BLaER1 treated with 17β-estradiol and CSF1 and Interleukin-3, amounts not matched to agents 10 nM and 100 nM (cell line): ENCODE results near the gene SLC2A2.

ENCODE experiments used
- H3K27ac ChIP-seq, 11 experiments: shearing (Covaris generic); formaldehyde crosslinking; 2 replicates each; pipeline ENCODE4 v1.8.1; 2022
- H3K27me3 ChIP-seq, 11 experiments: shearing (Covaris generic); formaldehyde crosslinking; 2 replicates each; pipeline ENCODE4 v1.8.1; 2022
- H3K36me3 ChIP-seq, 11 experiments: shearing (Covaris generic); formaldehyde crosslinking; 2 replicates each; pipeline ENCODE4 v1.8.1; 2022
- H3K4me1 ChIP-seq, 10 experiments: shearing (Covaris generic); formaldehyde crosslinking; 2 replicates each; pipeline ENCODE4 v1.8.1; 2022
- H3K4me2 ChIP-seq, 11 experiments: shearing (Covaris generic); formaldehyde crosslinking; 2 replicates each; pipeline ENCODE4 v1.8.1; 2022
- H3K4me3 ChIP-seq, 10 experiments: shearing (Covaris generic); formaldehyde crosslinking; 2 replicates each; pipeline ENCODE4 v1.8.1; 2022
- H3K9ac ChIP-seq, 11 experiments: shearing (Covaris generic); formaldehyde crosslinking; 2 replicates each; pipeline ENCODE4 v1.8.1; 2022
- H3K9me3 ChIP-seq, 11 experiments: shearing (Covaris generic); formaldehyde crosslinking; replicated peaks in 1 of 11; 2 replicates each; pipeline ENCODE4 v1.8.1; 2022
- H4K20me1 ChIP-seq, 11 experiments: shearing (Covaris generic); formaldehyde crosslinking; 2 replicates each; pipeline ENCODE4 v1.8.1; 2022
- Cebpa-rat ChIP-seq, 11 experiments: shearing (Covaris generic); IDR thresholded peaks; 2 replicates each; pipeline ENCODE4 v1.8.1; 2022

Gene SLC2A2

GRCh38 chr3:171044384-171044783, 17.9 kb upstream of the SLC2A2 start:
- Histone ChIP-seq H4K20me1 (no peaks in the 10 kb centered on the region), H3K9ac (no peak overlapping the region), H3K27ac (no peak overlapping the region), H3K27me3 (no peaks in the 10 kb centered on the region), H3K36me3 (no peaks in the 10 kb centered on the region), H3K4me1 (no peaks in the 10 kb centered on the region), H3K4me3 (no peak overlapping the region), H3K9me3 (no peaks in the 10 kb centered on the region), H3K4me2 (no peak overlapping the region)
- TF ChIP-seq Cebpa-rat (IDR thresholded peaks at IDR 0.05), result no peak

GRCh38 chr3:171039674-171040073, 13.2 kb upstream of the SLC2A2 start:
- no peaks in the 10 kb centered on the region for H3K27me3 ChIP-seq
- H3K4me3 ChIP-seq, result no peak overlapping the region
- no peak overlapping the region for H3K9ac ChIP-seq
- H3K36me3 ChIP-seq, result no peaks in the 10 kb centered on the region
- no peak for TF ChIP-seq Cebpa-rat (IDR thresholded peaks at IDR 0.05)
- no peaks in the 10 kb centered on the region for H4K20me1 ChIP-seq
- no peaks in the 10 kb centered on the region for H3K4me1 ChIP-seq
- H3K9me3 ChIP-seq, result no peaks in the 10 kb centered on the region
- no peak overlapping the region for H3K4me2 ChIP-seq
- H3K27ac ChIP-seq, result no peak overlapping the region

- no peaks in the 10 kb centered on the region for H3K9me3 ChIP-seq
- H3K9ac ChIP-seq, result no peak overlapping the region
- no peak overlapping the region for H3K4me3 ChIP-seq
- H3K4me2 ChIP-seq, result no peak overlapping the region
- no peak for TF ChIP-seq Cebpa-rat (IDR thresholded peaks at IDR 0.05)
- no peaks in the 10 kb centered on the region for H4K20me1 ChIP-seq
- no peaks in the 10 kb centered on the region for H3K4me1 ChIP-seq
- H3K27ac ChIP-seq, result no peak overlapping the region
- no peaks in the 10 kb centered on the region for H3K36me3 ChIP-seq
- no peaks in the 10 kb centered on the region for H3K27me3 ChIP-seq
Measured at GRCh38 chr3:171038342-171038741, 11.8 kb upstream of the SLC2A2 start.

- Histone ChIP-seq H3K4me3 (no peak overlapping the region), H3K27ac (no peak overlapping the region), H3K36me3 (no peaks in the 10 kb centered on the region), H3K4me2 (no peak overlapping the region), H3K9me3 (peaks cover 0 to 6% (median 0%) of the 10 kb centered on the region in 11 experiments; a peak in 3 of 22 replicates), H4K20me1 (no peaks in the 10 kb centered on the region), H3K4me1 (no peaks in the 10 kb centered on the region), H3K9ac (no peak overlapping the region), H3K27me3 (peaks cover 0 to 19% (median 13%) of the 10 kb centered on the region in 11 experiments; a peak in 19 of 22 replicates)
- no peak for TF ChIP-seq Cebpa-rat (IDR thresholded peaks at IDR 0.05)
Measured at GRCh38 chr3:171028779-171029232, 2.3 kb upstream of the SLC2A2 start.

- no peaks in the 10 kb centered on the region for H3K4me1 ChIP-seq
- H3K36me3 ChIP-seq, result no peaks in the 10 kb centered on the region
- H3K4me3 ChIP-seq, result no peak overlapping the region
- H3K4me2 ChIP-seq, result no peak overlapping the region
- no peak overlapping the region for H3K9ac ChIP-seq
- peaks cover 0 to 6% (median 0%) of the 10 kb centered on the region in 11 experiments; a peak in 3 of 22 replicates for H3K9me3 ChIP-seq
- no peak overlapping the region for H3K27ac ChIP-seq
- no peak for TF ChIP-seq Cebpa-rat (IDR thresholded peaks at IDR 0.05)
- H4K20me1 ChIP-seq, result no peaks in the 10 kb centered on the region
- H3K27me3 ChIP-seq, result peaks cover 0 to 19% (median 13%) of the 10 kb centered on the region in 11 experiments; a peak in 19 of 22 replicates
Measured at GRCh38 chr3:171028025-171028778, 1.7 kb upstream of the SLC2A2 start.

GRCh38 chr3:171023566-171023965, 3.0 kb downstream of the SLC2A2 start:
- TF ChIP-seq Cebpa-rat (IDR thresholded peaks at IDR 0.05), result no peak
- Histone ChIP-seq H3K27me3 (peaks cover 0 to 15% (median 8%) of the 10 kb centered on the region in 11 experiments; a peak in 19 of 22 replicates), H3K4me3 (no peak overlapping the region), H3K4me2 (no peak overlapping the region), H4K20me1 (no peaks in the 10 kb centered on the region), H3K9me3 (peaks cover 0 to 6% (median 0%) of the 10 kb centered on the region in 11 experiments; a peak in 3 of 22 replicates), H3K4me1 (no peaks in the 10 kb centered on the region), H3K36me3 (no peaks in the 10 kb centered on the region), H3K27ac (no peak overlapping the region), H3K9ac (no peak overlapping the region)

GRCh38 chr3:171021377-171021776, 5.1 kb downstream of the SLC2A2 start:
- H4K20me1 ChIP-seq, result no peaks in the 10 kb centered on the region
- H3K9me3 ChIP-seq, result no peaks in the 10 kb centered on the region
- no peaks in the 10 kb centered on the region for H3K36me3 ChIP-seq
- no peak for TF ChIP-seq Cebpa-rat (IDR thresholded peaks at IDR 0.05)
- H3K27ac ChIP-seq, result no peak overlapping the region
- H3K9ac ChIP-seq, result no peak overlapping the region
- no peak overlapping the region for H3K4me2 ChIP-seq
- no peaks in the 10 kb centered on the region for H3K4me1 ChIP-seq
- no peak overlapping the region for H3K4me3 ChIP-seq
- no peaks in the 10 kb centered on the region for H3K27me3 ChIP-seq

GRCh38 chr3:171018156-171018935, 8.2 kb downstream of the SLC2A2 start:
- Histone ChIP-seq H3K4me3 (no peak overlapping the region), H3K4me1 (no peaks in the 10 kb centered on the region), H3K4me2 (no peak overlapping the region), H3K27ac (no peak overlapping the region), H3K9me3 (no peaks in the 10 kb centered on the region), H3K36me3 (no peaks in the 10 kb centered on the region), H4K20me1 (no peaks in the 10 kb centered on the region), H3K27me3 (no peaks in the 10 kb centered on the region), H3K9ac (no peak overlapping the region)
- no peak for TF ChIP-seq Cebpa-rat (IDR thresholded peaks at IDR 0.05)

- no peaks in the 10 kb centered on the region for H4K20me1 ChIP-seq
- no peak overlapping the region for H3K9ac ChIP-seq
- H3K4me3 ChIP-seq, result no peak overlapping the region
- no peak for TF ChIP-seq Cebpa-rat (IDR thresholded peaks at IDR 0.05)
- H3K4me2 ChIP-seq, result no peak overlapping the region
- no peaks in the 10 kb centered on the region for H3K4me1 ChIP-seq
- no peaks in the 10 kb centered on the region for H3K27me3 ChIP-seq
- no peaks in the 10 kb centered on the region for H3K9me3 ChIP-seq
- no peak overlapping the region for H3K27ac ChIP-seq
- no peaks in the 10 kb centered on the region for H3K36me3 ChIP-seq
Measured at GRCh38 chr3:171013822-171014748, 12.4 kb downstream of the SLC2A2 start.
